ENCODE measurements around the gene TRAPPC5.

The TRAPPC5 gene

DNA sequence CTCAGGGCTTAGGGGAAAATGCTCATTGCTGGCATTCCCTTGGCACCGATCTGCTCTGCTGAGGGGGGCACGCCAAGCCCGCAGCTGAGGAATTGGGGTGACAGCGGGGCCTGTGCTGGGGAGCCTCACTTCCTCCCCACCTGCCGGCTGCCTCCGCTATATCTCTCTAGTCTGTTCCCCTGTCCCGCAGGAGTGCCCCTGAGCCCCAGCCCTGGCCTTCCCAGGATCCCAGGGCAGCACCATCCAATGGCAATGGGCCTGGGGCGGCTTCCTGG is 34.3 kb upstream of the TRAPPC5 start:
- no peak for DNase-seq

DNA sequence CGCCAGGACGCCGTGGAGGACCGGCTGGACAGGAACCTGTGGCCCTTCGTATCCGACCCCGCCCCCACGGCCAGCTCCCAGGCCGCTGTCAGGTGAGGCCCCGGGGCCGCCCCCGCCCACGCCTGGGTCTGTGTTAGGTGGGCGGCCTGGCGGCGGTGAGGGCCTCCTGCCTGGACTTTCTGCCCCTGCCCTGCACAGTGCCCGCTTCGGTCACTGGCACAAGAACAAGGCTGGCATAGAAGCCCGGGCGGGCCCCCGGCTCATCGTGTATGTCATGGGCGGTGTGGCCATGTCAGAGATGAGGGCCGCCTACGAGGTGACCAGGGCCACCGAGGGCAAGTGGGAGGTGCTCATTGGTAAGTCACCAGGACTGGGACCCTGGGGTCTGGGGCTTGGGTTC is 33.5 kb upstream of the TRAPPC5 start:
- no peak for DNase-seq

DNA sequence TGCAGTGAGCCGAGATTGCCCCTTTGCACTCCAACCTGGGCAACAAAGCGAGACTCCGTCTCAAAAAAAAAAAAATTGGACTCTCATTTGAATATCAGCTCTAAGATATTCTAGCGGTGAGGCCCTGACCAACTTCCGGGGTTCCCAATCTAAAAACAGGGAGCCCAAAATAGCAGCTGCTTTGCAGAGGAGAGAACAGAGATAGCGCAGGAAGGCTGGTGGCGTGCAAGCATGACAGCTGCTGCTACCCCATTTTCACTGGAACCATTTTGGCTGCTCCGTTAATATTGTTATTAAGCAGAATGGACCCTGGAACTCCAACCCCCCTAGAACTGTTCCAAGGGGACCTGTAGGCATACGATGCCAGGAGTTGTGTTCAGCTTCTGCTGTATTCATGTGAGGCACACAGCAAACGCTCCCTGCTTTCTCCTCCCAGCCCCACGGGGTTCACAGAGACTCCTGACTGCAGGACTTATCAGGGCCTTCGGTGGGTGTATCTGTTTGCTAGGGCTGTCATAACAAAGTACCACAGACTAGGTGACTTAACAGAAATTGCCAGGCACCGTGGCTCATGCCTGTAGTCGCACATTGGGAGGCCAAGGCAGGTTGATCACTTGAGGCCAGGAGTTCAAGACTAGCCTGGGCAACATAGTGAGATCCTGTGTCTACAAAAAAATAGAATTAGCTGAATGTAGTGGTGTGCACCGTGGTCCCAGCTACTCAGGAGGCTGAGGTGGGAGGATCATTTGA is 32.2 kb upstream of the TRAPPC5 start:
- DNase-seq, result no peak

DNA sequence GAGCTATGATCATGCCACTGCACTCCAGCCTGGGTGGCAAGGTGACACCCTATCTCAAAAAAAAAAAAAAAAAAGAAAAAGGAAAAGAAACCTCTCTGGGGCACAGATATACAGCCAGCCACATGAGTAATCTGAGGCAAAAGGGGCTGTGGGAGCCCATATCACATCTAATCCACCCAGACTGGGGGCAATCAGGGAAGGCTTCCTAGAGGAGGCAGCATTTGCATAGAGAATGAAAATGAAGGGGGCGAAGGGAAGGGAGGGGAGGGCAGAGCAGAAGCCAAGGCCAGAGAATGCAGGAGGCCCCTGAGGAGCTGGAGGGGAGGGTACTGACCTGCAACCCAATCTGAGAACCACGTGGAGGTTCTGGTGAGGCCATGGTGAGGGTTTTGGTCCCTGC is 30.5 kb upstream of the TRAPPC5 start:
- DNase-seq, result no peak

DNA sequence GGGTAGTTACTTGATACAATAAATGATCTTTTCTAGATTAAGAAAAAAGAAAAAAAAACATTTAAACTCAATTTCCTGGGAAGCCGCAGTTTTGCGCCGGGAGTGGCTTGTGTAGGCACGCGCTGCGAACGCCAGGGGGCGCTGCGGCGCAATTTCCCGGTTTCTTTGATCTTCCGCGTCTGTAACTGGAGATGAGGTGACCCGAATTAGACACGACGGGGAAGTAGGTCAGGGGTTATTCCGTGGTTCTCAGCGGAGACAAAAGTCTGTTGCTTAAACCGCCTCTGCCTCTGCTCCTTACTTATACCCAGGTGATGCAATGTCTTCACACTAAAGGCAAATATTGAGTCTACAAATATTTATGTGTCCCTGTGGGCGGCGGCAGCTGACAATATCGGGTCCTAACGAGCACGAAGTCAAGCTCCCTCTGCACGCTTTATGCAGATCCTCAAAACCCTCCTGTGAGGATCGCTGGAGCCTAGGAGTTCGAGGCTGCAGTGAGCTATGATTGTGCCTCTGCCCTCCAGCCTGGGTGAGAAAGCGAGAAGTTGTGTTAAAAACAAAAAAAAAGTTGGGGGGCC is 28.5 kb upstream of the TRAPPC5 start:
- DNase-seq, result peak; percentile 78

DNA sequence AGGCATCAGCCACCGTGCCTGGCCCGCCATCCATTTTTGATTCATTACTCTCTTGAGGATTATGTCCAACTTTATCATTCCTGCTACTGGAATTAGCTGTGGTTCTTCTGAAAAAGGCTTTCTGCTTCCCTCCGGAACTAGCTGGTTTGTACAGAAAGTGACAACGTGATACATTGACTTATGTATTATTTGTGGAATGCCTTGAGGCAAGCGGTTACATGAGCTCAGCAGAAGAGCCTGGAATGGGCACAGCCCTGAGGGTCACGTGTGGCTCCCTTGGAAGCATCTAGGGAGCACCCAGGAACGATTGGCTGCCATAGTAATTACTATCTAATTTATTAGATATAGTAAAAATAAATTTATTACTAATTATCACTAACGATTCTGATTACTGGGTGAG is 26.2 kb upstream of the TRAPPC5 start:
- DNase-seq, result no peak

DNA sequence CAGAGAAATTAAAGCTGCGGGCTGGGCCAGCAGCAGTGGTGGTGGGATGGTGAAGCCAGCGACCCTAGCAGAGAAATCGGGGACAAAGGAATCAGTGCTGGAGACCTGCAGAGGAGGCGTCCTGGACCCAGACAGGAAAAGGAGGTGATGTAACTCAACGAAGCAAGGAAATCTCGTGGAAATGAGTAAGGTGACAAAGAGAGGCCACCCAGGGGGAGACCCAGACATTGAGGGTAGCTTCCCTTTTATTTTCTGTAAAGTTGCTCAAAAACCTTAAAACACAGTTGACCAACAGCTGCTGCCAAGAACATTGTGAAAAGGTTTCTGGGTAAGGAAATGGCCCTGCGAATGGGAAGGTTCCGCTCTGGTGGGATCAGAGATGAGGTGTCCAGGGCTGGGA is 25.1 kb upstream of the TRAPPC5 start:
- no peak for DNase-seq

DNA sequence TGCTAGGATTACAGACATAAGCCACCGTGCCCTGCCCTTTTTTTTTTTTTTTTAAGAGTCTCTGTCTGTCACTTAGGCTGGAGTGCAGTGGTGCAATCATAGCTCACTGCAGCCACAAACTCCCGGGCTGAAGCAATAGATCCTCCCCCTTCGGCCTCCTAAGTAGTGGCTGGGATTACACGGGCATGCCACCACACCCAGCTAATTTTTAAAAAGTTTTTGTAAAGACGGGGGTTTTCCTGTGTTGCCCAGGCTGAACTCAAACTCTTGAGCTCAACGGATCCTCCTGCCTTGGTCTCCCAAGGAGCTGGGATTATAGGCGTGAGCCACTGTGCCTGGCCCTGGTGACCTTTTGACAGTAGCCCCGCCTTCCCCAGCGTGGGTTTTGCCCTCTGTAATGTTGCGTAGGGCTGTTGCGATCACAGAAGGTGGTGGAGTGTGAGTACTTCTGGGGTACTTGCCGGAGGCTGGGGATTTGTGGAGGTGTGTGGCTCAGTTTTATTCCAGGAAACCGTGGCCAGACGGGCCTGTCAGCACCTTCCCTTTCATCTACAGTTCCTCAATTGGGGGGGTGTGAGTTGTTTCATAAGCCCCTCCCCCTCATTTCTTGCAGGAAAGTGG is 23.4 kb upstream of the TRAPPC5 start:
- no peak for DNase-seq

DNA sequence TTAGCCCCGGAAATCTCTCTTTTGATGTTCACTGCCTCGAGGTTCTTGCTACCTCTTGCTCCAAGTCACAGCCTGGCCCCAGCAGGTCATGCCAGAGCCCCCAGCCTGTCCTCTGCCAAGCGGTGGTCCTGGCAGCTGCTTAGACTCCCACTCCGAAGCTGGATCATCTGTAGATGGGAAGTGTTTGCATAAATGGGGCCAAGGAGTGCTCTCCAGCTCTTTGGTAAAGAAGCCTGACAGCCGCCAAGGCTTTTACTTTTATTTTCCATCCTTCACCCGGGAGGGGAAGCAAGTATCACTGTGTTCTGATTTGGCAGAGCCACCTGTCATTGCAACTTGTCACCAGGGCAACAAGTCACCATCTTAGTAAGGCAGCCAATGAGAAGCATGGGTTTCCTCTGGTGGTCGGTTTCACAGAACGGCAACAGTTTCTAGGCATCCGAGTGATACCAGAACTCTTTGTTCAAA is 22.4 kb upstream of the TRAPPC5 start:
- DNase-seq, result peak; percentile 22

DNA sequence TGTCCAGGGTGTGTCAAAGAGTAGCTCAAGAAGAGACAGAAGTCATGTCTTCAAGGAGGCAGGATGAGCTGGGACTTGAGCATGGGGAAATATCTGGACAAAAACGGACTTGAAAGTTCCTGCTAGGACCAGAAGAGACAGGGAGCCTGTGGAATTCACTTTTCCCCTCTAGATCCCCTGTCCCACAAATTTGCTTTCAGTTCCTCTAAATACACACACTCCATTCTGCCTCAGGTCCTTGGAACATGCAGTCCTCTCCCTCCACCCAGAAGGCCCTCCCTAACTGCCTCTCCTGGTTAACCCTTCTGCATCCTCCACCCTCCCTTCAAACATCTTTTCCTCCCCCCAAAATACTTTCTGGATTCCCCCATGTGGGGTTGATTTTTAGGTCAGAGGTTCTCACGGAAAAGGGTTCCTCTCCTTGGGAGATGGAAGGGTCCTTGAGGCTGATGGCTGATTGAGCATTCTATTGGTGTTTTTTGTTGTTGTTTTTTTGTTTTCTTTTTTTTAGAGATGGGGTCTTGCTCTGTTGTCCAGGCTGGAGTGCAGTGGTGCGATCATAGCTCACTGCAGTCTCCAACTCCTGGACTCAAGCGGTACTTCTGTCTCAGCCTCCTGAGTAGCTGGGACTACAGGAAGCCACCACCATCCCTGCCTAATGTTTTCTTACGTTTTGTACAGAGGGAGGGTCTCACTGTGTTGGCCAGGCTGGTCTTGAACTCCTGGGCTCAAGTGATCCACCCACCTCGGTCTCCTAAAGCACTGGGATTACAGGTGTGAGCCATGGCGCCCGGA is 18.7 kb upstream of the TRAPPC5 start:
- DNase-seq, result no peak

DNA sequence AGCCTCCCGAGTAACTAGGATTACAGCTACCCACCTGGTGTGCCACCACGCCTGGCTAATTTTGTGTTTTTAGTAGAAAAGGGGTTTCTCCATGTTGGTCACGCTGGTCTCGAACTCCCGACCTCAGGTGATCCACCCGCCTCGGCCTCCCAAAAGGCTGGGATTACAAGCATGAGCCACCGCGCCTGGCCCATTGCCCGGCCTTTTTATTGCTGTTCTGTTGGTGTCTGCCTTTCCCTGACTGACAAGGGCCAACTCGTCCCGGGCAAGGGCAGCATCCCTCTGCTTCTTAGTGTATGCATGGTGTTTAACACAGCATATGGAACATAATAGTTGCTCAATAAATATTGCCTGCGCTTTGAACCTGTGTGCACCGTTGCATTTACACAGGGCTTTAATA is 18.0 kb upstream of the TRAPPC5 start:
- no peak for DNase-seq

DNA sequence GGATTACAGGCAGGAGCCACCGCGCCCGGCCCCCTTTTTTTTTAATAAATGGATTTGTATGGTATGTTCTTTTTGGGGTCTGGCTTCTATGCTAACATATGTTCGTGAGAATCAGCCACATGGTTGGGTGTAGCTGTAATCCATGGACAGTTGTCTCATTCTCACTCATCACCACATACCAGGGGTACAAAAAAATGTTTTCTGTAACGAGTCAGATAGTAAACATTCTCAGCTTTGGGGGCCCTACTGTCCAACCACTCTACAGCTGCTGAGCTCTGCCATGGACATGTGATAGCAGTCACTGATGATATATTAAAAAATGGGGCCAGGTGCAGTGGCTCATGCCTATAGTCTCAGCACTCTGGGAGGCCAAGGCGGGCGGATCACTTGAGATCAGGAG is 16.9 kb upstream of the TRAPPC5 start:
- no peak for DNase-seq

DNA sequence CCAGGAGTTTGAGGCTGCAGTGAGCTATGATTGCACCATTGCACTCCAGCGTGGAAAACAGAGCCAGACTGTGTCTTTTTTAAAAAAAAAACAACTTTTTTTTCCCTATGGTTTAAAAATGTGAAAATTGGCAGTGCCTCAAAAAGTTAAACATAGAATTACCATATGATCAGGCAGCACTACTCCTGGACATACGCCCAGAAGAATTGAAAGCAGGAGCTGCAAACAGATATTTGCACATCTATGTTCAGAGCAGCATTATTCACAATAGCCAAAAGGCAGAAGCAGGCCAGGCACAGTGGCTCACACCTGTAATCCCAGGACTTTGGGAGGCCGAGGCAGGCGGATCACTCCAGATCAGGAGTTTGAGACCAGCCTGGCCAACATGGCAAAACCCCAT is 15.6 kb upstream of the TRAPPC5 start:
- DNase-seq, result no peak

DNA sequence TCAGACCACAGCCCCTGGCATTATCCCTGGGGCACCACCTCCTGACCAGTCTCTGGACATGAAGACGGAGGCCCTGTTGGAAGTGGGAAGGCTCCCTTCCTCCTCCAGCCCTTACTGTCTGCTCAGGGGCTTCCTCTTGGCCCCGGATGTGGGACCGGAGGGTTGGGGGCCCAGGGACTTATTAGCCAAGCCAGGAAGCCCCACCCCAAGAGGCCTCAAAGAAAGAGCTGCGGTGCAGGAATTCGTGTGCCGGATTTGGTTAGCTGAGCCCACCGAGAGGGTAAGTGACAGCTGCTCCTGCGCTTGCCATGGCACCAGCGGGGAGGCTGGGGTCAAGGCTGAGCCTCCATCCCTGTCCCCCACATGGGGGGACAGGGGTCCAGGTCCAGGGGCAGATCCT is 11.8 kb upstream of the TRAPPC5 start, which contains the start of gene RETN:
TSS of gene RETN (plus strand) at position 208 of the 400 bp plus-strand sequence. CDS start 278 bp downstream, outside the sequence.
- no peak for DNase-seq

DNA sequence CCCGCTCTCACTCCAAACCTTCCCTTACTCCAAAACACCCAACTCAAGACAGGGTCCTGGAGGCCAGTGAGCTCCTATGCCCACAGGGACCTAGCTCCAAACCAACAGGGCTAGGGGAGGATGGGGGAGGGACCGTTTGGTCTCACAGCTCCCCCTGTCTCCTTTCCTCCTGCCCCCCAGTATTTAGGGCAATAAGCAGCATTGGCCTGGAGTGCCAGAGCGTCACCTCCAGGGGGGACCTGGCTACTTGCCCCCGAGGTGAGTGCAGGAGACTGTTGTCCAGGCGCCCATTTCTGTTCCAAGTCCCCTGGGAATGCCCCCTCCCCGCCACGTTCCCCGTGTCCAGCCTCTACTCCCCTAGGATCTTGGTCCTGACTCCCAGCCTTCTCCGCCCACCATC is 11.0 kb upstream of the TRAPPC5 start:
- DNase-seq, result no peak

DNA sequence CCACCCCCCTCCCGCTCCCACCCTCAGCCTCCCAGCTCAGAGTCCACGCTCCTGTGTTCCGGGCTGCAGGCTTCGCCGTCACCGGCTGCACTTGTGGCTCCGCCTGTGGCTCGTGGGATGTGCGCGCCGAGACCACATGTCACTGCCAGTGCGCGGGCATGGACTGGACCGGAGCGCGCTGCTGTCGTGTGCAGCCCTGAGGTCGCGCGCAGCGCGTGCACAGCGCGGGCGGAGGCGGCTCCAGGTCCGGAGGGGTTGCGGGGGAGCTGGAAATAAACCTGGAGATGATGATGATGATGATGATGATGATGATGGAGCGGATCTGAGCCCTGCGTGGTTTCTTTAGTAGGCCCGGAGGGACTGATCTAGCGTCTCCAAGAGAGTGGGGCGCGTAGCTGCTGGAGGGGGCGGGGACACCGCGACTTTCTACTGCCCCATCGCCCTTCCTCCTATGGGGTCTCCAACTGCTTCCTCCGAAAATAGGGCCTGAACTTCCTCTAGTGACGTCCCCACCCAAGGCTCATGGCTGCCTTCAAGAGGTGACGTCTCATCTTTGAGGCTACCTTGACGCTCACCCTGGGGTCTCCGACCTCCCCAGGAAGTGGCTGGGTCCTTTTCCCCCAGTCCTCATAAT is 10.4 kb upstream of the TRAPPC5 start:
- no peak for DNase-seq

DNA sequence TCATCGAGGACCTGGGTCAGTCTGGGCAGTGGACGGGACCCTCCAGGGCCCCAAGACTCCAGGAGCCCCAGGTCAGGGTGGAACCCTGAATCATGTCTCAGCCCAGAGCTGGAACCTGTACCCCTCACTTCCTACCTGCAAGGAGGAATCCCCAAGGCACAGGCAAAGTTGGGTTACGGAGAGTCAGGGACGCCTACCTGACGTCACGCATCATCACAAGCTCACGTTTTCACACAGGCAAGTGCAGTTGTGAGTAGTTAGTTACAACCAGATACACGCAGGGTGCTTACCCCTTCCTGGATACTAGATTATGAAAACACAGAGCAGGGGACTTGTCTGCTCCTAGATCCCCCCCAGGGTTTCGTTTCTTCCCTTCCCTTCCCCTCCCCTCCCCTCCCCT is 9.8 kb upstream of the TRAPPC5 start:
- DNase-seq, result no peak

DNA sequence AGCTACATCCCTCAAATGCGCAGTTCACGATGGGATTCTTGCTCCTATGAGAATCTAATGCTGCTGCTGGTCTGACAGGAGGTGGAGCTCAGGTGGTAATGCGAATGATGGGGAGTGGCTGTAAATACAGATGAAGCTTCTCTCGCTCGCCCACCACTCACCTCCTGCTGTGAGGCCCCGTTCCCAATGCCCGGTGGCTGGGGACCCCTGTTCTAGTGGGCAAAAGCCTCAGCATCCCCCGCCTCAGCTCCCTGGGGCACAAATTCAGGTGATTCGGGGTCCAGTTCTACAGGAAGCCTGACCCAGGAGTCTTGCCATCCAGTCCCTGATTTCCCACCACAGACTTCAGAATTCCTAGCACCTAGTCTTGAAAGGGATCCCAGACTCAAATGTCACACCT is 8.1 kb upstream of the TRAPPC5 start:
- DNase-seq, result no peak

DNA sequence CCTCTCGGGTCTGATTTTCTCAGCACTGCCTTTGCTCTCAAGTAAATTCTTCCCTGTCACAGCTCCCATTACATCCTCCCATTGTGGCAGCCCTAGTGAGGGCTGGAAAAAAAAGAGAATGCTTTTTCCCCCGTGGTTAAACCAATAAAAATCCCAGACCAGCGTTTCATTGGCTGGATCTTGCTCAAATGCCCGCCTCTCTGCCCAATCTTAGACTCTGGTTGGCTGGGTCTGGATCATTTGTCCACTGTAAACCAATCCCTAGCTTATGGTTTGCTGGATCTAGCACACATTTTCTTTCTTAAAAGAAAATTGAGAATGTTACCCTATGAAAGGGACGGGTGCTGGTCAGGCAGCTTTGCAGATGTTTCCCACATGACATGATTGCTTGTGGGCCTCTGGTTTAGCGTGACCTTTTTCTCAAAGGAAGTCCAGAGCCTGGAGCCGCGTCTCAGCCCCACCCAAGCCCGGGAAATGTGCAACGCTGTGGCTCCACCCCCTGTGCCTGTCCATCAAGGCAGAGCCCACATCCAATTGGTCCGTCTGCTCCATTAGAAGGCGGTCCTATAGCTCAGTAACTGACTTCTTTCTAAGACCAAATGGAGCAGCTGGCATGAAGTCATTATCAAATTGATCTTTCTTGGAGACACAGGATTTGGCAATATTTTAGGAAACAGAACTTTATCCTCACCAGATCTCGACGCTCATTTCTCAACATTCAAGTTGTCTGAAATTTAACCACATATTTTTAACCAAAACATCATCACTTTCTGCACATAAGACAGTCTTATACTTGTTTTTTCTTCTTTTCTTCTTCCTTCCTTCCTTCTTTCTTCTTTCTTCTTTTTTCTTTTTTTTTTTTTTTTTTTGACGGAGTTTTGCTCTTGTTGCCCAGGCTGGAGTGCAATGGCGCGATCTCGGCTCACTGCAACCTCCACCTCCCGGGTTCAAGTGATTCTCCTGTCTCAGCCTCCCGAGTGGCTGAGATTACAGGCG is 6.3 kb upstream of the TRAPPC5 start:
- no peak for DNase-seq

DNA sequence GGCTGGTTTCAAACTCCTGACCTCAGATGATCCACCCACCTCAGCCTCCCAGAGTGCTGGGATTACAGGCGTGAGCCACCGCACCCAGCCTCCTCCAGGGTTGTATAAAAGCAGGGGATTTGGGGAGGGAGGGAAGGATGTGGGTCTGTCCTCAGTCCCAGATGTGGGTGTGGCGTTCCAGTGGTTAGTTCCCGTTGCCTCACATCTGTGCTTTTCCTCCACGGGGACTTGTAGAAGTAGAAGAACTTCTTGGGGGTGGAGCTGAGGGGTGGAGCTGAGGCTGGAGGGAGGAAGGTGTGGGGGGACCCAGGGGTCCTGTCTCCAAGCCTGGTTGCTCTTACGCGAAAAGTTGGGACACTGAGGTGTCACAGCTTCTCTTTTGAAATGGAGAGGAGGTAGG is 4.3 kb upstream of the TRAPPC5 start:
- no peak for DNase-seq

DNA sequence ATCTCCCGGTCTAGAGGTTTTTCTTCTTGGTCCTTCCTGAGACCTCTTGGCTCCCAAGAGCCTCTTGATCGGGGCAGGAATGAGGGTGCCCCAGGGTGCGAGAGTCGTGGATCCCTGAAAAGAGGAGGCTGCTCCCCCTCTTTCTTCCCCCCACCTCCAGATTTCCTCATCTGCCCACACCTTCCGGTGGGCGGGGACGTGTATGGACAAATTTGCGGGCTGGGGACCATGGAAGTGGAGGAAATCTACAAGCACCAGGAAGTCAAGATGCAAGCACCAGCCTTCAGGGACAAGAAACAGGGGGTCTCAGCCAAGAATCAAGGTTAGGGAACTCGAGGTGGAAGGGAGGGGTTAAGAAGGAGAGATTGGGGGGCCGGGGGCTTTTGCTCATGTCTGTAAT is 3.8 kb upstream of the TRAPPC5 start, which contains the start of gene MCEMP1:
TSS of gene MCEMP1 (plus strand) at position 237 of the 400 bp plus-strand sequence. CDS start at position 268, 31 bp downstream.
- no peak for DNase-seq
